Calu3 (cell line): Measurements from ENCODE around the gene FHL2. TPM values are rescaled to one million over a fixed set of nuclear protein-coding genes. Genes with fewer than 3 reads are reported as not detected.

Experiments used
- BruUV-seq: library from RNA; stranded (reverse); fragments of 400-500 nt; replicated peaks from 2 replicates; lab custom pipeline; 2021; lab: Mats Ljungman, UMichigan
- CTCF ChIA-PET: fragments of 300-600 bp; sonication (Branson Sonifier 250); formaldehyde crosslinking; loops from one replicate; lab custom pipeline; 2022; ENCODE audit warnings: antibody characterized with exemption; lab: Charles Lee
- DNase-seq: peaks from one replicate; pipeline ENCODE4 v3.0.0; 2022
- H3K27ac Mint-ChIP-seq: one replicate; pipeline ENCODE4 v1.8.0; 2022; ENCODE audit warnings: mixed read lengths; ENCODE audit not compliant: unreplicated experiment
- H3K27me3 Mint-ChIP-seq: one replicate; pipeline ENCODE4 v1.8.0; 2022; ENCODE audit warnings: mixed read lengths; ENCODE audit not compliant: unreplicated experiment
- H3K36me3 Mint-ChIP-seq: one replicate; pipeline ENCODE4 v1.8.0; 2022; ENCODE audit warnings: mild to moderate bottlenecking, moderate library complexity, mixed read lengths; ENCODE audit not compliant: insufficient read depth, unreplicated experiment
- H3K4me1 Mint-ChIP-seq: one replicate; pipeline ENCODE4 v1.8.0; 2022; ENCODE audit warnings: mild to moderate bottlenecking, low read depth, mixed read lengths; ENCODE audit not compliant: unreplicated experiment
- H3K4me3 Mint-ChIP-seq: one replicate; pipeline ENCODE4 v1.8.0; 2022; ENCODE audit warnings: mild to moderate bottlenecking, low read depth, moderate library complexity, mixed read lengths; ENCODE audit not compliant: unreplicated experiment
- H3K9me3 Mint-ChIP-seq: one replicate; pipeline ENCODE4 v1.8.0; 2022; ENCODE audit warnings: low read depth, mixed read lengths; ENCODE audit not compliant: unreplicated experiment
- intact Hi-C: fragments of 100-400 bp; cut with micrococcal nuclease; formaldehyde crosslinking; loops from one replicate; pipeline ENCODE4 v1.10.0; 2022; ENCODE audit not compliant: unreplicated experiment
- total RNA-seq: library from RNA; stranded (reverse); gene quantifications from 2 replicates; pipeline ENCODE4 v1.2.3, GENCODE V29; 2022
- TF ChIP-seq, protein P1 (sequence below): fragments of 200-600 bp; IDR thresholded peaks from one replicate; pipeline ENCODE4 v1.8.0; 2022; ENCODE audit warnings: antibody characterized with exemption; ENCODE audit not compliant: unreplicated experiment

Gene FHL2
- total RNA-seq, 1 experiment from 2014 or later: 51.9 TPM

DNA sequence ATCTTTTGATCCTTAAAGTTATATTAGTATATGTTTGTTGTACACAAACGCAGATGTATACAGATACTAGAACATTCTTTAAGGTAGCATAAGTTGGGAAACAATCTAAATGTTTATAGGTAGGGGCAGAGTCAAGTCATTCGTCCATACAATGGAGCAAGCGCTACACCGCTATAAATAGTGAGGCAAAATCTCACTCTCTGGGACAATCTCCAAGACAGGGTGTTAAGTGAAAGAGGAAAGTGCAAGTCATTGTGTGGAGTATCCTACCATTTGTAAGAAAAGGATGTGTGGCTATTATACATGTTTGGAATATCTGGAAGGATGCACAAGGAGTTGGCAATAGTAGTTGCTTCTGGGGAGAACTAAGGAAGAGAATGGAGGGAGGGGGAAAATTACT is 16.2 kb upstream of the FHL2 start:
- intact Hi-C loops: no loop called here
- CTCF ChIA-PET: no interaction called here
- no peak overlapping the region for H3K4me3 Mint-ChIP-seq
- BruUV-seq: no TSS peak
- TF ChIP-seq, protein P1, sequence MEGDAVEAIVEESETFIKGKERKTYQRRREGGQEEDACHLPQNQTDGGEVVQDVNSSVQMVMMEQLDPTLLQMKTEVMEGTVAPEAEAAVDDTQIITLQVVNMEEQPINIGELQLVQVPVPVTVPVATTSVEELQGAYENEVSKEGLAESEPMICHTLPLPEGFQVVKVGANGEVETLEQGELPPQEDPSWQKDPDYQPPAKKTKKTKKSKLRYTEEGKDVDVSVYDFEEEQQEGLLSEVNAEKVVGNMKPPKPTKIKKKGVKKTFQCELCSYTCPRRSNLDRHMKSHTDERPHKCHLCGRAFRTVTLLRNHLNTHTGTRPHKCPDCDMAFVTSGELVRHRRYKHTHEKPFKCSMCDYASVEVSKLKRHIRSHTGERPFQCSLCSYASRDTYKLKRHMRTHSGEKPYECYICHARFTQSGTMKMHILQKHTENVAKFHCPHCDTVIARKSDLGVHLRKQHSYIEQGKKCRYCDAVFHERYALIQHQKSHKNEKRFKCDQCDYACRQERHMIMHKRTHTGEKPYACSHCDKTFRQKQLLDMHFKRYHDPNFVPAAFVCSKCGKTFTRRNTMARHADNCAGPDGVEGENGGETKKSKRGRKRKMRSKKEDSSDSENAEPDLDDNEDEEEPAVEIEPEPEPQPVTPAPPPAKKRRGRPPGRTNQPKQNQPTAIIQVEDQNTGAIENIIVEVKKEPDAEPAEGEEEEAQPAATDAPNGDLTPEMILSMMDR: no peak
- DNase-seq: no peak
- no peaks in the 10 kb centered on the region for H3K27me3 Mint-ChIP-seq
- H3K27ac Mint-ChIP-seq: no peak overlapping the region
- H3K4me1 Mint-ChIP-seq: peaks cover 29% of the 10 kb centered on the region
- H3K36me3 Mint-ChIP-seq: no peaks in the 10 kb centered on the region
- peaks cover 6% of the 10 kb centered on the region for H3K9me3 Mint-ChIP-seq

- TF ChIP-seq, protein P1: no peak
- Mint-ChIP-seq H3K4me1 (peaks cover 44% of the 10 kb centered on the region), H3K9me3 (peaks cover 6% of the 10 kb centered on the region), H3K4me3 (no peak overlapping the region), H3K27me3 (no peaks in the 10 kb centered on the region), H3K27ac (no peak overlapping the region), H3K36me3 (no peaks in the 10 kb centered on the region)
- DNase-seq: no peak
- CTCF ChIA-PET: no interaction called here
- BruUV-seq: no TSS peak
- intact Hi-C loops: no loop called here
Observed at GRCh38 chr2:105413206-105413605, 14.4 kb upstream of the FHL2 start.

GRCh38 chr2:105412584-105412983 is 13.7 kb upstream of the FHL2 start:
- H3K4me1 Mint-ChIP-seq: peaks cover 44% of the 10 kb centered on the region
- TF ChIP-seq, protein P1: no peak
- intact Hi-C loops: no loop called here
- H3K36me3 Mint-ChIP-seq: no peaks in the 10 kb centered on the region
- CTCF ChIA-PET: no interaction called here
- no peaks in the 10 kb centered on the region for H3K27me3 Mint-ChIP-seq
- no peak for DNase-seq
- H3K9me3 Mint-ChIP-seq: peaks cover 6% of the 10 kb centered on the region
- no peak overlapping the region for H3K4me3 Mint-ChIP-seq
- BruUV-seq: no TSS peak
- H3K27ac Mint-ChIP-seq: peak overlapping the region; percentile 30

- Mint-ChIP-seq H3K36me3 (no peaks in the 10 kb centered on the region), H3K9me3 (peaks cover 6% of the 10 kb centered on the region), H3K4me1 (peaks cover 44% of the 10 kb centered on the region), H3K4me3 (no peak overlapping the region), H3K27me3 (no peaks in the 10 kb centered on the region), H3K27ac (peak overlapping the region; percentile 30)
- CTCF ChIA-PET: no interaction called here
- TF ChIP-seq, protein P1: no peak
- intact Hi-C loops: no loop called here
- BruUV-seq: no TSS peak
- DNase-seq: no peak
Observed at GRCh38 chr2:105411720-105412407, 13.0 kb upstream of the FHL2 start.
